Activated CD4-positive, alpha-beta T cell treated with anti-CD3 and anti-CD28 coated beads for 36 hours (primary cell): Measurements from ENCODE around the gene SOS2. TPM values are rescaled to one million over a fixed set of nuclear protein-coding genes. Genes with fewer than 3 reads are reported as not detected.

Experiments used
- ATAC-seq: fragments of 200-7000 bp; cut with Tn5 transposase; one replicate; pipeline ENCODE4 v1.10.0; 2021; ENCODE audit warnings: mild to moderate bottlenecking, moderate library complexity
- CTCF ChIA-PET: fragments of 350-600 bp; sonication (Branson Sonifier 250); formaldehyde crosslinking; loops from one replicate; lab custom pipeline; 2021; ENCODE audit warnings: antibody characterized with exemption; lab: Charles Lee
- POLR2A ChIA-PET: fragments of 350-600 bp; sonication (Branson Sonifier 250); formaldehyde crosslinking; loops from one replicate; lab custom pipeline; 2021; ENCODE audit warnings: antibody characterized with exemption, inconsistent platforms; lab: Charles Lee
- DNase-seq: peaks from one replicate; pipeline ENCODE4 v3.0.0-alpha.2; 2020
- H3K27ac Mint-ChIP-seq: one replicate; pipeline ENCODE4 v1.8.0; 2021; ENCODE audit warnings: mixed read lengths
- H3K27me3 Mint-ChIP-seq: one replicate; pipeline ENCODE4 v1.8.0; 2021; ENCODE audit warnings: mixed read lengths
- H3K36me3 Mint-ChIP-seq: one replicate; pipeline ENCODE4 v1.8.0; 2021; ENCODE audit warnings: low read depth, mixed read lengths
- H3K4me1 Mint-ChIP-seq: one replicate; pipeline ENCODE4 v1.8.0; 2021; ENCODE audit warnings: mixed read lengths
- H3K4me3 Mint-ChIP-seq: one replicate; pipeline ENCODE4 v1.8.0; 2021; ENCODE audit warnings: mild to moderate bottlenecking, moderate library complexity, mixed read lengths
- H3K9me3 Mint-ChIP-seq: one replicate; pipeline ENCODE4 v1.8.0; 2021; ENCODE audit warnings: low read depth, mixed read lengths
- intact Hi-C, 2 experiments: fragments of 100-400 bp; cut with DNase I in 1 of 2; cut with micrococcal nuclease in 1 of 2; formaldehyde crosslinking; loops; one replicate each; pipeline versions ENCODE4 v1.14.2 to v1.15.1; 2022 to 2024; cut with DNase I, micrococcal nuclease
- total RNA-seq, 2 experiments: library from RNA; stranded (reverse); gene quantifications; one replicate each; pipeline ENCODE4 v1.2.3, GENCODE V29; 2021

The SOS2 gene
- total RNA-seq, 2 experiments from 2014 or later: 20.2 to 20.9 TPM

- peaks cover 25% of the 10 kb centered on the region for H3K36me3 Mint-ChIP-seq
- H3K9me3 Mint-ChIP-seq: peaks cover 6% of the 10 kb centered on the region
- H3K4me3 Mint-ChIP-seq: no peak overlapping the region
- intact Hi-C loops: no loop called here
- ATAC-seq (no peak), DNase-seq (no peak)
- ChIA-PET CTCF (interaction anchor here (1.2 kb wide), 1 partner anchor 15 kb away, joined by 4 read pairs; no protein-coding TSS in a partner anchor), POLR2A (interaction anchor here (1.1 to 1.9 kb wide), 2 partner anchors 10 kb away, joined by 3 to 10 read pairs; no protein-coding TSS in a partner anchor)
- peaks cover 58% of the 10 kb centered on the region for H3K4me1 Mint-ChIP-seq
- no peak overlapping the region for H3K27ac Mint-ChIP-seq
- no peaks in the 10 kb centered on the region for H3K27me3 Mint-ChIP-seq
Observed at GRCh38 chr14:50072395-50072794, 159.0 kb downstream of the SOS2 start.

DNA sequence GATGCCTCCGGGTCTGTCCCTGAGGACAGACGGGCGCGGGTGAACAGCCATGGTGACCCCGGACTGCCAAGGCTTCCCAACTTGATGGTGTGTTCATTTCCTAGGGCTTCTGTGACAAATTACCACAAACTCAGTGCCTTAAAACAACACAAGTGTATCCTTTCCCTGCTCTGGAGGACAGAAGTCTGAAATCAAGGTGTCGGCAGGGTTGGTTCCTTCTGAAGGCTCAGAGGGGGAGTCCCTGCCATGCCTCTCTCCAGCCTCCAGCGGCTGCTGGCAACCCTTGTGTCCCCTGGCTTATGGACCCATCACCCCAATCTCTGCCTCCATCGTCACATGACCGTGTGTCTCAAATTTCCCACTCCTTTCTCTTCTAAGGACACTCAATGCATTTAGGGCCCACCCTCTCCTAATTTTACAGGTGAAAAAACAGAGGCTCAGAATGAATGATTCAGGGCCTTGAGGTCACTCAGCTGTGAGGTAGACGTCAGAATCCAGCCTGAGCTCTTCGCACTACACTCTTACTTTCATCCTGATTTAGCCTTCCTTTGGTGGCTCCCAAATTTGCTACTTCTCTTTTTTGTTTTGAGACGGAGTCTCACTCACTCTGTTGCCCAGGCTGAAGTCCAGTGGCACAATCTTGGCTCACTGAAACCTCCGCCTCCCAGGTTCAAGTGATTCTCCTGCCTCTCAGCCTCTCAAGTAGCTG lies 160.4 kb downstream of the SOS2 start:
- Mint-ChIP-seq H3K27ac (peak overlapping the region; percentile 7), H3K4me3 (no peak overlapping the region)
- no peak for DNase-seq

GRCh38 chr14:50070230-50070629 lies 161.1 kb downstream of the SOS2 start:
- POLR2A ChIA-PET: interaction anchor here (0.6 to 1.5 kb wide), 7 partner anchors 8 to 797 kb away, joined by 4 to 9 read pairs (median 4); no protein-coding TSS in a partner anchor
- H3K27ac Mint-ChIP-seq: peak overlapping the region; percentile 65
- intact Hi-C loops: loop anchor here in 1 of 2 experiments (1.0 kb wide), 1 partner anchor 13 kb away; no protein-coding TSS in a partner anchor
- H3K4me3 Mint-ChIP-seq: no peak overlapping the region
- H3K36me3 Mint-ChIP-seq: peaks cover 26% of the 10 kb centered on the region
- ATAC-seq: peak; percentile 66
- no peaks in the 10 kb centered on the region for H3K27me3 Mint-ChIP-seq
- H3K4me1 Mint-ChIP-seq: peaks cover 68% of the 10 kb centered on the region
- DNase-seq: peak; percentile 63
- H3K9me3 Mint-ChIP-seq: peaks cover 6% of the 10 kb centered on the region
- CTCF ChIA-PET: interaction anchor here (1.3 to 2.2 kb wide), 4 partner anchors 10 to 208 kb away, joined by 3 to 14 read pairs (median 8); no protein-coding TSS in a partner anchor

More for the DNA sequence above, 160.4 kb downstream of the SOS2 start:
- POLR2A ChIA-PET: interaction anchor here (1.0 to 1.9 kb wide), 4 partner anchors 11 to 209 kb away, joined by 4 to 10 read pairs (median 6); no protein-coding TSS in a partner anchor
- peaks cover 6% of the 10 kb centered on the region for H3K9me3 Mint-ChIP-seq
- H3K36me3 Mint-ChIP-seq: peaks cover 28% of the 10 kb centered on the region
- intact Hi-C loops: loop anchor here in 1 of 2 experiments (1.0 kb wide), 1 partner anchor 12 kb away; no protein-coding TSS in a partner anchor
- H3K27me3 Mint-ChIP-seq: no peaks in the 10 kb centered on the region
- ATAC-seq: no peak
- CTCF ChIA-PET: interaction anchor here (1.3 to 2.2 kb wide), 4 partner anchors 11 to 209 kb away, joined by 3 to 14 read pairs (median 8); no protein-coding TSS in a partner anchor
- peaks cover 63% of the 10 kb centered on the region for H3K4me1 Mint-ChIP-seq

GRCh38 chr14:50069325-50069724 lies 162.1 kb downstream of the SOS2 start:
- intact Hi-C loops: no loop called here
- DNase-seq: no peak

DNA sequence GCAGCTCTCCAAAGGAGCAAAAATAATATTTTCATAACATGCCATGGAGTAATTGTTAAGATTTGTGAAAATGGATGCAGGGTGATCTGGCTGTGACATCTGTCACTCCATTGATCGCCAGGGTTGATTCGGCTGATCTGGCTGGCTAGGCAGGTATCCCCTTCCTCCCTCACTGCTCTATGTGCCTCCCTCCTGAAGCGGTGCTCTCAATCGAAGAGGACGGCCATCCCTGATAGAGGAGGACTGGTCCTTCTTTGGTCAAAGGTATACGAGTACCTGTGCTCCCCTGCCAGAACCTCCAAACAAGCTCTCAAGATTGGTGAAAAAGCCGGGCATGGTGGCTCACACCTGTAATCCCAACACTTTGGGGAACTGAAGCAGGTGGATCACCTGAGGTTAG lies 162.9 kb downstream of the SOS2 start:
- intact Hi-C loops: no loop called here
- ChIA-PET POLR2A (interaction anchor here (1.7 kb wide), 1 partner anchor 30 kb away, joined by 9 read pairs; no protein-coding TSS in a partner anchor), CTCF (interaction anchor here (0.7 to 2.4 kb wide), 6 partner anchors 12 to 189 kb away, joined by 3 to 8 read pairs (median 4); no protein-coding TSS in a partner anchor)
- Mint-ChIP-seq H3K9me3 (peaks cover 4% of the 10 kb centered on the region), H3K4me3 (no peak overlapping the region), H3K36me3 (peaks cover 20% of the 10 kb centered on the region), H3K27me3 (no peaks in the 10 kb centered on the region), H3K4me1 (peaks cover 83% of the 10 kb centered on the region), H3K27ac (no peak overlapping the region)
- no peak for DNase-seq
- ATAC-seq: no peak

More at GRCh38 chr14:50069325-50069724, 162.1 kb downstream of the SOS2 start:
- CTCF ChIA-PET: interaction anchor here (2.0 to 2.2 kb wide), 2 partner anchors 12 to 31 kb away, joined by 9 to 14 read pairs; no protein-coding TSS in a partner anchor
- H3K4me1 Mint-ChIP-seq: peaks cover 74% of the 10 kb centered on the region
- no peaks in the 10 kb centered on the region for H3K27me3 Mint-ChIP-seq
- peaks cover 22% of the 10 kb centered on the region for H3K36me3 Mint-ChIP-seq
- H3K27ac Mint-ChIP-seq: no peak overlapping the region
- H3K9me3 Mint-ChIP-seq: peaks cover 4% of the 10 kb centered on the region
- POLR2A ChIA-PET: interaction anchor here (1.5 kb wide), 1 partner anchor 31 kb away, joined by 9 read pairs; no protein-coding TSS in a partner anchor
- no peak for ATAC-seq
- no peak overlapping the region for H3K4me3 Mint-ChIP-seq

DNA sequence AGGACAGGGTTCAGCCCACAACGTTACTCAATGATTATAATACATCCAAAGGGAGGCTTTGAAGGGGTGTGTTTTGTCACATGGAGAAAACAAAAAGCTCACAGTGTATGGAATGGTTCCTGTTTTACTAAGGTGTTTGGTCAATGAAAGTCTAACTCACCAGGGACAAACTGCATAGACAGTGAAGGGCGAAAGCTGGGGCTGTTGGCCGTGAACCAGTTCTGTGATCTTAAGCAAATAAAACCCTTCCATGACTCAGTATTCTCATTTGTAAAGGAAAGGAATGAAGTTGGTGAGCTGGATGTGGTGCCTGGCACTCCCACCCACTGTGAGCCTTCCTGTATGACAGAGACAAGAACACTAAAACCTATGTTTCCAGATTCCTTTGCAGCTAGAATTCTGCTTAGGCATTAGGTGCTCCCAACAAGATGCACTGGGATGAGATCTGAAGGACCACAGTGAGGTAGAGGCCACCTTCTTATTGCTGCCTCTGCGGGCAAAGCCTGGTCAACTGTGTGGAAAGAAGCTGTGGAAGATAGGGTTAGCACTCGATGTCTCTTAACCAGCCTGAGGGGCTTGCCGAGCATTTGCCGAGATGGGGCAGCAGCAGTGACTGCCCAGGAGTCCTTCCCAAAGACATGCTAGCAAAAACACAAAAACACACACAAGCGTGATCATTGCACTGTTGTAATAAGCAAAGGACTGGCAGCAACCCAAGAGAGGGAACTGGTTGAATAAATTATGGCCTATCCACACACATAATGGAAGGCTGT lies 163.5 kb downstream of the SOS2 start:
- Mint-ChIP-seq H3K9me3 (peaks cover 4% of the 10 kb centered on the region), H3K27ac (peak overlapping the region; percentile 64), H3K4me3 (no peak overlapping the region), H3K4me1 (peaks cover 87% of the 10 kb centered on the region), H3K36me3 (peaks cover 14% of the 10 kb centered on the region), H3K27me3 (no peaks in the 10 kb centered on the region)
- ATAC-seq (peak; percentile 6), DNase-seq (peak; percentile 48)
- ChIA-PET POLR2A (interaction anchor here (0.7 to 1.7 kb wide), 3 partner anchors 16 to 42 kb away, joined by 4 to 9 read pairs (median 4); no protein-coding TSS in a partner anchor), CTCF (interaction anchor here (0.5 to 2.4 kb wide), 7 partner anchors 13 to 188 kb away, joined by 3 to 8 read pairs (median 3); no protein-coding TSS in a partner anchor)
- intact Hi-C loops: no loop called here

Other genes with a start within 250 kb of the SOS2 start
- 10 to 100 TPM in 1 of 2 experiments, 1 to 10 TPM in 1; 6.6 to 10.4 TPM for gene VCPKMT, start 115.0 kb downstream of the SOS2 start, total RNA-seq
- gene L2HGDH, start 80.7 kb upstream of the SOS2 start, total RNA-seq: 10 to 100 TPM; 12.8 to 19.0 TPM
- gene DMAC2L, start 80.7 kb upstream of the SOS2 start, total RNA-seq: 10 to 100 TPM in 1 of 2 experiments, 1 to 10 TPM in 1; 7.4 to 12.6 TPM
- 1 to 10 TPM; 2.9 to 4.4 TPM for gene CDKL1, start 165.3 kb upstream of the SOS2 start, total RNA-seq